ENCODE data around the gene KCNC4.
A peak's percentile ranks its signal among the peaks of the same experiment; 100 is the strongest.

The KCNC4 gene

DNA sequence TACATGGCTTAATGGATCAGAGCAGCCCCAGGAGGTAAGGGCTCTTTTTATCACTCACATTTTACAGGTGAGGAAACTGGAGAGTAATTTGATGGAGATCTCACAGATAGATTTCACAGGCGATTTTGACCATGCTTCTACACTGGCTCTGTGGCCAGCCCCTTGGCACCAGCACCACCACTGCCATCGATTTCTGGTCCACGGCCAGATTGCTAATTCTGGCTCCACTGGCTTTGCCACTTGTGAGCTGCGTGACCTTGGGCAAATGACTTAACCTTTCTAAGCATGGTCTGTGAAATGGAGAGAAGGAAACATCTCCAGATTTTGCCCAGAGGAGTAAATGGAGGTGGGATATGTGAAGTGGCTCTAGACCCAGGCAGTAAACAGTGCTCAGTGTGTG is 32.6 kb downstream of the KCNC4 start:
- in situ Hi-C loops (cut with HindIII; ENCODE audit: low pct_unique_long_range_greater_than_20kb, low sequenced_read_pairs): no loop called here
- TF ChIP-seq JUND (IDR thresholded peaks at IDR 0.05; ENCODE audit: low read depth): no peak
- DNase-seq (ENCODE audit: low read depth in 1 of 2, low spot score in 1 of 2): peak in 1 of 2 experiments; percentile 12

- no peak for TF ChIP-seq JUND (IDR thresholded peaks at IDR 0.05; ENCODE audit: low read depth)
- no peak for DNase-seq (ENCODE audit: low read depth in 1 of 2, low spot score in 1 of 2)
- in situ Hi-C loops (cut with HindIII; ENCODE audit: low pct_unique_long_range_greater_than_20kb, low sequenced_read_pairs): no loop called here
Observed at GRCh38 chr1:110243146-110243545, 33.0 kb downstream of the KCNC4 start.

GRCh38 chr1:110243574-110243973 is 33.5 kb downstream of the KCNC4 start:
- no peak for DNase-seq (ENCODE audit: low read depth in 1 of 2, low spot score in 1 of 2)
- TF ChIP-seq JUND (IDR thresholded peaks at IDR 0.05; ENCODE audit: low read depth): no peak
- in situ Hi-C loops (cut with HindIII; ENCODE audit: low pct_unique_long_range_greater_than_20kb, low sequenced_read_pairs): no loop called here

- TF ChIP-seq JUND (IDR thresholded peaks at IDR 0.05; ENCODE audit: low read depth): no peak
- no peak for DNase-seq (ENCODE audit: low read depth in 1 of 2, low spot score in 1 of 2)
- in situ Hi-C loops (cut with HindIII; ENCODE audit: low pct_unique_long_range_greater_than_20kb, low sequenced_read_pairs): no loop called here
Observed at GRCh38 chr1:110245876-110246620, 35.9 kb downstream of the KCNC4 start.

DNA sequence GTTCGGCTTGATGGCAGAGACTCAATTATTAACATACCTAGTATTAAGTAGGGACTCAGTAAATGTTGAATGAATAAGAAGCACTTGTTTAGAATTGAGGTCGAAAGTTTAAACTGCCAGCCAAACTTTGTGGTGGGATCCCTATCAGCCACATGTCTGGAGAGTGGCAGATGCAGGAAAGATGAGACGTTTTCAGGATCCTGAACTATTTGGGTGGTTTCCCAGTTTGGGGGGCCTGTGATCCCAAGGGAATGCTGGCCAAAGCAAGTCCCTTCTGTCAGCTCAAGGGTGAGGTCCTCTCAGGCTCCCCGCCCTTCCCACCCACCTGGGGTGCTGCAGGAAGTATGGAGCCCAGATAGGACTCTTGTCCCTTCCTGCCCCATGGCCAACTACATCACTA is 38.6 kb downstream of the KCNC4 start:
- TF ChIP-seq JUND (IDR thresholded peaks at IDR 0.05; ENCODE audit: low read depth): no peak
- no peak for DNase-seq (ENCODE audit: low read depth in 1 of 2, low spot score in 1 of 2)
- in situ Hi-C loops (cut with HindIII; ENCODE audit: low pct_unique_long_range_greater_than_20kb, low sequenced_read_pairs): no loop called here

DNA sequence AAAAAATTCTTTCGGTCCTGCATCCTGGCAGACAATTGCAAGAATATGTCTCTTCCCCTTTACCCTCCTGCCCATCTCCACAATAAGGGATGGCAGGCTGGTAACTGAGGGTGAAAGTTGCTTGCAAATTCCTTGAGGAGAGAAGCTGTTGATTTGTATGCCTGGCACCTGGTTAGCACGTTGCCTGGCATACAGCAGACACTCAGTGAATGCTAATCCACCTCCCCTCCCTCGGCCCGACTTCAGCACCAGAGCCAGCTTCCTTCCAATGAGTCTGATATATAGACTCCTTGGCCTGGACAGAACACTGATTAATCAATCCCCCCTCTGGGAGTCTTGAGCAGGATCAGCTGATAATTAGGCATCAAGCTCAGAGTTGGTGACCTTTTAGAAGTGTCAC is 39.1 kb downstream of the KCNC4 start:
- no peak for DNase-seq (ENCODE audit: low read depth in 1 of 2, low spot score in 1 of 2)
- no peak for TF ChIP-seq JUND (IDR thresholded peaks at IDR 0.05; ENCODE audit: low read depth)
- in situ Hi-C loops (cut with HindIII; ENCODE audit: low pct_unique_long_range_greater_than_20kb, low sequenced_read_pairs): no loop called here

DNA sequence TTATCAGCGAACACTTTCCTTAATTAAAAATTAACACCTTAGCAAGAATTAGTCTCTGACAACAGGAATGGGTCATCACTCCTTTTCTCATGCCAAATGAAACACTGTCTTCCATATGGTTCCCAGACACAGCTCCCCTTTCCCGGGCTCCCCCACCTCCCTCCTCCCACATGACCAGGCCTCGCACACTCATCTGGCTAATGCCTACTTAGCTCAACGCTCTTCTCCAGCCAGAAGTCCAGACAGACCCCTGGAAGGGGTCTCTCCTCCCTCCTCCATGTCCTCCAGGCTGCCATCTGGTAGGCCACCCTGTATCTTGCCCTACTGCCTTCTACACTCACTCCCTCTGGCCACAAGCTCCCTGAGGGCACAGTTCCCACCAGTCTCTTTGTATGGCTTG is 39.9 kb downstream of the KCNC4 start:
- no peak for DNase-seq (ENCODE audit: low read depth in 1 of 2, low spot score in 1 of 2)
- in situ Hi-C loops (cut with HindIII; ENCODE audit: low pct_unique_long_range_greater_than_20kb, low sequenced_read_pairs): no loop called here
- TF ChIP-seq JUND (IDR thresholded peaks at IDR 0.05; ENCODE audit: low read depth): no peak

GRCh38 chr1:110250749-110251148 is 40.6 kb downstream of the KCNC4 start:
- no peak for DNase-seq (ENCODE audit: low read depth in 1 of 2, low spot score in 1 of 2)
- in situ Hi-C loops (cut with HindIII; ENCODE audit: low pct_unique_long_range_greater_than_20kb, low sequenced_read_pairs): no loop called here
- TF ChIP-seq JUND (IDR thresholded peaks at IDR 0.05; ENCODE audit: low read depth): no peak

DNA sequence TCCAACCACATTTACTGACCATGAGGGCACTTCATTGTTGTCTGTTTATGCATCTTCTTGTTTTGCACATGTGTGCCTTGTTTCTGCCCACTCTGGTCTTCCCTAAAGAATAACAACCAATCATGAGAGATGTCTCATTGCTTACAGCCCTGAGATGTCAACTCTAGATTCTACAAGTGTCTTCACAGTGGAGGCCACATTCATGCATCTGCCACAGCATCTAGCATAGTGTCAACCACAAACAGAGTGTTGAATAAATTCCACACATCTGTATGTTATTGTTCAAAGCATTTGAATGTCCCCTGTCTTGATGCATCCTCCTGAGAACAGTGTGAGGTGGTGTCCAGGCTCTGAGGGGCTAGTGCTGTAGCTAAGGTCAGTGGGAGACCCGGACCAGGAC is 43.1 kb downstream of the KCNC4 start:
- TF ChIP-seq JUND (IDR thresholded peaks at IDR 0.05; ENCODE audit: low read depth): no peak
- in situ Hi-C loops (cut with HindIII; ENCODE audit: low pct_unique_long_range_greater_than_20kb, low sequenced_read_pairs): no loop called here
- DNase-seq (ENCODE audit: low read depth in 1 of 2, low spot score in 1 of 2): no peak

GRCh38 chr1:110254604-110255391 is 44.7 kb downstream of the KCNC4 start:
- in situ Hi-C loops (cut with HindIII; ENCODE audit: low pct_unique_long_range_greater_than_20kb, low sequenced_read_pairs): no loop called here
- TF ChIP-seq JUND (IDR thresholded peaks at IDR 0.05; ENCODE audit: low read depth): no peak
- peak; percentile 32 to 50 for DNase-seq (ENCODE audit: low read depth in 1 of 2, low spot score in 1 of 2)

DNA sequence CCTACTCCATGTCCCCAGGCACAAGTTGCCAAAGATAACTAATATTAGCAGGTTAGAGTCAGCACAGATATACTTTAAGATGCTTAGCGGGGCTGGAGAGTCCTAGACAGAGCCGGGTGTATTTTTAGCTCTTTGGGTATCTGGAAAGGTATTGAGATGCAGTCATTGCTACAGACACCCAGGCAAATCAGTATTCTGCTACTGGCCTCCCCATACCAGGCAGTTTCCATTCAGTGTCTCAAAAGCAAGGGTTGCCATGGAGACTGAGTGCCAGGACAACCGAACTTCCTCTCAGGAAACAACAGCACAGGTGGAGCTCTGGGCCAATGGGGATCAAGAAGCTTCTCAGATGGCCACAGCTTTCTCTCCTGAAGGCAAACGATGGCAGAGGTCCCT is 45.3 kb downstream of the KCNC4 start:
- in situ Hi-C loops (cut with HindIII; ENCODE audit: low pct_unique_long_range_greater_than_20kb, low sequenced_read_pairs): no loop called here
- no peak for TF ChIP-seq JUND (IDR thresholded peaks at IDR 0.05; ENCODE audit: low read depth)
- DNase-seq (ENCODE audit: low read depth in 1 of 2, low spot score in 1 of 2): no peak

DNA sequence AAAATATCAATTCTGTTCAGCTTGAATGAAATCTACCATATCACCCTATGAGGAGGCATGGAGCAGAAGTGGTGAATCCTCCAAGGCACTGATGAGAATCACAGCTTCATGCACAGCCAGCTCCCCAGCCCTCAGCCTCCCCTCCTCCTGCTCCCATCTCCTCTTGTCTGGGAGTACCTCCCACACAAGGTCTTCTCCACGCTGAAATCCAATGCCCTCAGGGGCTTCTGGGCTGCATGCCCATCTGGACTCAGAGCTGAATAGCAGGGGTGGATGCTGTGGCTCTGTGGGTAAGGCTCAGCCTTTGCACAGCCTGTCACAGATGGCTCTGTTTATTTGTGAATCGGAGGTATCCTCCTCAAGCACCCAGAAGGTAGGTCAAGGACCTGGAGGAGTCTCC is 48.6 kb downstream of the KCNC4 start:
- TF ChIP-seq JUND (IDR thresholded peaks at IDR 0.05; ENCODE audit: low read depth): no peak
- in situ Hi-C loops (cut with HindIII; ENCODE audit: low pct_unique_long_range_greater_than_20kb, low sequenced_read_pairs): no loop called here

GRCh38 chr1:110259770-110260169 is 49.7 kb downstream of the KCNC4 start:
- DNase-seq (ENCODE audit: low read depth in 1 of 2, low spot score in 1 of 2): no peak
- in situ Hi-C loops (cut with HindIII; ENCODE audit: low pct_unique_long_range_greater_than_20kb, low sequenced_read_pairs): no loop called here
- TF ChIP-seq JUND (IDR thresholded peaks at IDR 0.05; ENCODE audit: low read depth): no peak

More for the DNA sequence above, 48.6 kb downstream of the KCNC4 start:
- DNase-seq (ENCODE audit: low read depth in 1 of 2, low spot score in 1 of 2): no peak
